Choroid plexus epithelial cell (primary cell): ENCODE measurements around the gene ACO2.

Experiments
- DNase-seq: peaks from one replicate; pipeline ENCODE4 v3.0.0-alpha.2; 2010; ENCODE audit warnings: low read depth
- H3K4me3 ChIP-seq: 2 replicates; pipeline ENCODE4 v1.5.1; 2011; ENCODE audit warnings: low read depth, mild to moderate bottlenecking, control low read depth, low read length, moderate library complexity
- CTCF ChIP-seq: conservative IDR thresholded peaks from 2 replicates; pipeline ENCODE4 v1.5.1; 2011; ENCODE audit warnings: low read depth, mild to moderate bottlenecking, control low read depth, inconsistent platforms, low read length, moderate library complexity

Gene ACO2

GRCh38 chr22:41505511-41506220 is 36.7 kb downstream of the ACO2 start:
- DNase-seq: no peak
- H3K4me3 ChIP-seq: no peak overlapping the region
- TF ChIP-seq CTCF: no peak

GRCh38 chr22:41507330-41508063 is 38.6 kb downstream of the ACO2 start:
- H3K4me3 ChIP-seq: no peak overlapping the region
- DNase-seq: no peak
- TF ChIP-seq CTCF: no peak

DNA sequence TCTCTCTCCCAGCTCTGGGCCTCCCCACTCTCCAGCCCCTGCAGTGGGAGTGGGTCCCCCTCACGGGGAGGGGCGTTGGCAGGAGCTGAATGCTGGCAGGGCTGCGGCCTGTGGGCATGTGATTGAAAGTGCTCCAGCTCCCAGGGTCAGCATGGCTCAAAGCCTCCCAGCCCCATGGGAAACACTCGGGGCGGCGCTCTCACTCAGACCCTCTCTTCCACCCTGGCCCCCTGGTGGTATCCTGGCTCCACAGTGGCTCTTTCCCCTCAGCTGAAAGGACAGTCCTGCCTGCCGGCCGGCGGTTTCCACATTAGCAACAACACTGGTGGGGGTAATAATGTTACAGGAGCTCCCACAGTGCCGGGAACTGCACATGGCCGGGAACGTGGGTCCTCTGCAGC is 39.9 kb downstream of the ACO2 start:
- TF ChIP-seq CTCF: peak; percentile 45
- H3K4me3 ChIP-seq: no peak overlapping the region
- DNase-seq: no peak

DNA sequence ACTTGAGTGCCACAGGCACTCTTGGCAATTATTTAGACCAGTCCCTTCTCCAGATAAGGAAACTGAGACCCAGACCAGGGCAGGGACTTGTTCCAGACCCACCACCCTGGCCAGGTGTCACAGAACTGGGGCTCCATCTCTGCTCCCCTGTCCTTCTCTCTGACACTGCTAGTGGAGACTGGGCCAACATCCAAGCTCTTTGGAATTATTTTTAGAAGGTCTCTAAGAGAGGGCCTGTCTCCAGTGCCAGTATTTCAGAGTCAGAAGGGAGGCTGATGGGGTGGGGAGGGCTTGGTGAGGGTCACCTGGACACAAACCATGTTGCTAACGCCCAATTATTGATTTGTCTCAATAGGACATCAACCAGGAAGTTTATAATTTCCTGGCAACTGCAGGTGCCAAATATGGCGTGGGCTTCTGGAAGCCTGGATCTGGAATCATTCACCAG is 42.6 kb downstream of the ACO2 start:
- TF ChIP-seq CTCF: no peak
- H3K4me3 ChIP-seq: no peak overlapping the region
- DNase-seq: no peak

DNA sequence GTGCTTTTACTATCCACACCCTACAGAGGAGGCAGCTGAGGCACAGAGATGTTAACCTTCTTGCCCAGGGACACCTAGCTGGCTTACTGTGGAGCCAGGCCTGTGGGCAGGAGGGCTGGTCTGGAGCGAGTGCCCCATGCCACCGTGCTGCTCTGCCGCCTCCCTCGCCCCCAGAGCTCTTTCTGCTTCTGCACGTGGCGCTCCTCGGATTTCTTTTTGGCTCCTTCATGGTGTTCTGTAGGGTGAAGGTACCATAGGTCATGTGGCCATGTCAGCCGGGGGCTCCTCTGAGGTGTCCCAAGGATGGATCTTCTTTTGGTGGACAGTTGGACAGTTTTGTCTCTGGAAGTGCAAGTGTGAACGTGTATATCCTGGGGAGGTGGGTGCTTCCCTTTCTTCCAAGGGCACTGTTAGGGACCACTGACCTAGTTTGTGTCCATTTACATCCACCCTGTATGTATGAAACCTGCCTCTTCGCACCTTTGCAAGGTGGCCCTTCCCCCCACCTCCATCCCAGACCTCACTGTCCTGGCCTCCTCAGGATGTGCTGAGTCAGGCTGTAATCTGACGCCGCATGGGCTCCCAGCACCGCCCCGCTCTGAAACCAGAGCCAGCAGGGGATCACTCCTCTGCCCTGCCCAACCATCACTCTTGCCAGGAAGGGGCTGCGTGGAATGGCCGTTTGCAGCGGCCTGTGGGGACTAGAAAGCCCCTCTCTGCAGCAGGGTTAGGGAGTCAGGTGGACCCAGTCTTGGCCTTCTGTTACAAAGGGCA is 43.7 kb downstream of the ACO2 start:
- H3K4me3 ChIP-seq: no peak overlapping the region
- DNase-seq: peak; percentile 85
- TF ChIP-seq CTCF: no peak

DNA sequence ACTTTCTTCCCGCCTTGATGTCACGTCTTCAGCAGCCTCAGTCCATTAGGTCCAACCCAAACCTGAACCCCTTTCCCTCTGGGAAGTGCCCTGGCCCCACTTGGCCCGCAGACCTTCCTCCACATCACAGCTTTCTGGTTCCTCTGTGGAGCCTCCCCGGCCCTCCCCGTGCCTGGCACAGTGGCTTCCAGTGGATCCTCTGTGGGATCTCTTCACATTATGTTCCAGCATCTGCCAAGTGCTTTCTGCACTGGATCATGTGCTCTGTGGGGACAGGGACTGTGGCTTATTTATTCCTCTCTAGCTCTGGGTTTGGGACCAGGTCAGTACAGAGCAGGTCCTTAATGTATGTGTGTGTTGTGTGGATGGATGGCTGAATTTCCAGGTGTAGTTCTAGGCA is 44.5 kb downstream of the ACO2 start:
- no peak overlapping the region for H3K4me3 ChIP-seq
- no peak for DNase-seq
- TF ChIP-seq CTCF: no peak
